Measurements from ENCODE around the gene ZNF207.
"Not testable (repeated sequence)": the region's sequence is repeated elsewhere in the genome, so short reads cannot be mapped to it uniquely, and the experiment has no call there.

The ZNF207 gene

GRCh38 chr17:32317353-32317752, 32.6 kb upstream of the ZNF207 start:
- no peak overlapping the region for H3K27ac ChIP-seq
- H3K4me1 ChIP-seq, result no peaks in the 10 kb centered on the region
- no peak overlapping the region for H3K4me3 ChIP-seq
- no peaks in the 10 kb centered on the region for H3K36me3 ChIP-seq
- no peaks in the 10 kb centered on the region for H4K20me1 ChIP-seq
- no peak for TF ChIP-seq Cebpa-rat (IDR thresholded peaks at IDR 0.05)
- H3K9ac ChIP-seq, result no peak overlapping the region
- H3K27me3 ChIP-seq, result no peaks in the 10 kb centered on the region
- no peak overlapping the region for H3K4me2 ChIP-seq
- H3K9me3 ChIP-seq, result no peaks in the 10 kb centered on the region

GRCh38 chr17:32318071-32318470, 31.9 kb upstream of the ZNF207 start:
- H4K20me1 ChIP-seq, result no peaks in the 10 kb centered on the region
- no peak overlapping the region for H3K4me2 ChIP-seq
- peaks cover 2% of the 10 kb centered on the region for H3K4me1 ChIP-seq
- H3K9me3 ChIP-seq, result no peaks in the 10 kb centered on the region
- H3K4me3 ChIP-seq, result no peak overlapping the region
- no peak overlapping the region for H3K9ac ChIP-seq
- no peak overlapping the region for H3K27ac ChIP-seq
- TF ChIP-seq Cebpa-rat (IDR thresholded peaks at IDR 0.05), result no peak
- no peaks in the 10 kb centered on the region for H3K27me3 ChIP-seq
- H3K36me3 ChIP-seq, result no peaks in the 10 kb centered on the region

- Histone ChIP-seq H4K20me1 (no peaks in the 10 kb centered on the region), H3K4me3 (0 out of 2 replicates have a peak overlapping the region, but pooled peaks have one; percentile 25), H3K27ac (no peak overlapping the region), H3K9me3 (no peaks in the 10 kb centered on the region), H3K9ac (no peak overlapping the region), H3K4me1 (peaks cover 15% of the 10 kb centered on the region), H3K36me3 (no peaks in the 10 kb centered on the region), H3K4me2 (peak overlapping the region; percentile 6; the same call in 1 of the 2 replicates), H3K27me3 (no peaks in the 10 kb centered on the region)
- TF ChIP-seq Cebpa-rat (IDR thresholded peaks at IDR 0.05), result no peak
Measured at GRCh38 chr17:32319548-32319905, 30.4 kb upstream of the ZNF207 start.

GRCh38 chr17:32320080-32320479, 29.9 kb upstream of the ZNF207 start:
- not testable (repeated sequence) for H3K36me3 ChIP-seq, H3K9ac ChIP-seq, H3K9me3 ChIP-seq, H3K27ac ChIP-seq, H4K20me1 ChIP-seq, H3K4me3 ChIP-seq, H3K27me3 ChIP-seq, H3K4me2 ChIP-seq
- peaks cover 15% of the 10 kb centered on the region for H3K4me1 ChIP-seq

- H4K20me1 ChIP-seq, result no peaks in the 10 kb centered on the region
- H3K4me3 ChIP-seq, result no peak overlapping the region
- no peak overlapping the region for H3K27ac ChIP-seq
- H3K4me2 ChIP-seq, result no peak overlapping the region
- H3K9me3 ChIP-seq, result no peaks in the 10 kb centered on the region
- H3K36me3 ChIP-seq, result no peaks in the 10 kb centered on the region
- H3K4me1 ChIP-seq, result peaks cover 15% of the 10 kb centered on the region
- TF ChIP-seq Cebpa-rat (IDR thresholded peaks at IDR 0.05), result no peak
- no peaks in the 10 kb centered on the region for H3K27me3 ChIP-seq
- no peak overlapping the region for H3K9ac ChIP-seq
Measured at GRCh38 chr17:32320847-32321246, 29.1 kb upstream of the ZNF207 start.

- no peak overlapping the region for H3K27ac ChIP-seq
- H3K9ac ChIP-seq, result no peak overlapping the region
- peaks cover 15% of the 10 kb centered on the region for H3K4me1 ChIP-seq
- TF ChIP-seq Cebpa-rat (IDR thresholded peaks at IDR 0.05), result no peak
- peak overlapping the region; percentile 37 for H3K4me2 ChIP-seq
- no peaks in the 10 kb centered on the region for H3K36me3 ChIP-seq
- no peaks in the 10 kb centered on the region for H4K20me1 ChIP-seq
- H3K27me3 ChIP-seq, result no peaks in the 10 kb centered on the region
- H3K4me3 ChIP-seq, result no peak overlapping the region
- H3K9me3 ChIP-seq, result no peaks in the 10 kb centered on the region
Measured at GRCh38 chr17:32323046-32323445, 26.9 kb upstream of the ZNF207 start.

GRCh38 chr17:32323811-32324491, 26.0 kb upstream of the ZNF207 start:
- Histone ChIP-seq H3K27me3 (no peaks in the 10 kb centered on the region), H3K4me3 (no peak overlapping the region), H3K9me3 (no peaks in the 10 kb centered on the region), H3K27ac (peak overlapping the region; percentile 38), H4K20me1 (no peaks in the 10 kb centered on the region), H3K9ac (0 out of 2 replicates have a peak overlapping the region, but pooled peaks have one; percentile 41), H3K4me1 (peaks cover 21% of the 10 kb centered on the region), H3K4me2 (peak overlapping the region; percentile 37), H3K36me3 (no peaks in the 10 kb centered on the region)
- no peak for TF ChIP-seq Cebpa-rat (IDR thresholded peaks at IDR 0.05)

- Histone ChIP-seq H3K9me3 (no peaks in the 10 kb centered on the region), H3K36me3 (peaks cover 10% of the 10 kb centered on the region), H3K27me3 (no peaks in the 10 kb centered on the region), H3K4me2 (no peak overlapping the region), H3K27ac (no peak overlapping the region), H4K20me1 (no peaks in the 10 kb centered on the region), H3K9ac (no peak overlapping the region), H3K4me1 (peaks cover 54% of the 10 kb centered on the region), H3K4me3 (no peak overlapping the region)
- TF ChIP-seq Cebpa-rat (IDR thresholded peaks at IDR 0.05), result no peak
Measured at GRCh38 chr17:32327911-32328310, 22.0 kb upstream of the ZNF207 start.

- Histone ChIP-seq H4K20me1 (no peaks in the 10 kb centered on the region), H3K4me3 (no peak overlapping the region), H3K4me1 (peaks cover 39% of the 10 kb centered on the region), H3K27ac (peak overlapping the region; percentile 6; the same call in 1 of the 2 replicates), H3K4me2 (peak overlapping the region; percentile 53), H3K36me3 (peaks cover 27% of the 10 kb centered on the region), H3K27me3 (no peaks in the 10 kb centered on the region), H3K9me3 (no peaks in the 10 kb centered on the region), H3K9ac (no peak overlapping the region)
- no peak for TF ChIP-seq Cebpa-rat (IDR thresholded peaks at IDR 0.05)
Measured at GRCh38 chr17:32330147-32330546, 19.8 kb upstream of the ZNF207 start.

- no peaks in the 10 kb centered on the region for H4K20me1 ChIP-seq
- H3K4me3 ChIP-seq, result no peak overlapping the region
- no peaks in the 10 kb centered on the region for H3K9me3 ChIP-seq
- H3K4me1 ChIP-seq, result peaks cover 50% of the 10 kb centered on the region
- H3K27me3 ChIP-seq, result no peaks in the 10 kb centered on the region
- H3K9ac ChIP-seq, result no peak overlapping the region
- H3K27ac ChIP-seq, result peak overlapping the region; percentile 6; the same call in 1 of the 2 replicates
- peak overlapping the region; percentile 53 for H3K4me2 ChIP-seq
- no peak for TF ChIP-seq Cebpa-rat (IDR thresholded peaks at IDR 0.05)
- H3K36me3 ChIP-seq, result peaks cover 28% of the 10 kb centered on the region
Measured at GRCh38 chr17:32331243-32332040, 18.5 kb upstream of the ZNF207 start.
